Vagina (tissue), 2 donors: ENCODE measurements around the gene CFDP1. TPM values are rescaled to one million over a fixed set of nuclear protein-coding genes. Genes with fewer than 3 reads are reported as not detected.
A peak's percentile ranks its signal among the peaks of the same experiment; 100 is the strongest.

Source experiments
- DNase-seq, 2 donors: peaks; one replicate each; pipeline ENCODE4 v3.0.0-alpha.2; 2017; ENCODE audit errors: extremely low spot score in 2 of 2
- H3K27ac ChIP-seq: fragments of 200-600 bp; sonication (generic); one replicate; pipeline ENCODE4 v1.5.1; 2019
- H3K27me3 ChIP-seq: fragments of 200-600 bp; sonication (generic); one replicate; pipeline ENCODE4 v1.5.1; 2019
- H3K36me3 ChIP-seq, 2 donors: fragments of 200-600 bp; sonication (generic); one replicate each; pipeline ENCODE4 v1.5.1; 2017 to 2019
- H3K4me1 ChIP-seq: fragments of 200-600 bp; sonication (generic); one replicate; pipeline ENCODE4 v1.5.1; 2019
- H3K4me3 ChIP-seq, 2 donors: fragments of 200-600 bp; sonication (generic); 1 replicate in 1 of 2; 2 replicates in 1 of 2; pipeline ENCODE4 v1.5.1; 2016 to 2019
- H3K9me3 ChIP-seq: fragments of 200-600 bp; sonication (generic); one replicate; pipeline ENCODE4 v1.5.1; 2019
- POLR2A ChIP-seq, 2 donors: fragments of 450-650 bp; IDR thresholded peaks; one replicate each; pipeline ENCODE4 v1.6.1; 2017; ENCODE audit warnings: antibody characterized with exemption in 2 of 2, mild to moderate bottlenecking in 2 of 2, moderate library complexity in 2 of 2
- POLR2AphosphoS5 ChIP-seq, 2 donors: sonication (generic); formaldehyde crosslinking; IDR thresholded peaks; one replicate each; pipeline ENCODE4 v1.9.0; 2017; ENCODE audit warnings: antibody characterized with exemption in 2 of 2, mild to moderate bottlenecking in 2 of 2, low read depth in 1 of 2; ENCODE audit not compliant: insufficient read depth in 1 of 2
- intact Hi-C: fragments of 100-400 bp; cut with DNase I; formaldehyde crosslinking; loops from one replicate; pipeline ENCODE4 v1.15.1; 2023
- total RNA-seq: library from RNA; depleted of rRNA; stranded (reverse); fragments of >200 nt; gene quantifications from one replicate; pipeline ENCODE4 v1.2.3, GENCODE V29; 2016
- TF ChIP-seq, protein P1 (sequence below), 3 experiments: fragments of 450-650 bp in 2 of 3; fragments of 200-600 bp in 1 of 3; sonication (generic) in 1 of 3; IDR thresholded peaks; one replicate each; pipeline ENCODE4 v1.5.1; 2017 to 2019; ENCODE audit warnings: antibody characterized with exemption in 3 of 3, mild to moderate bottlenecking in 2 of 3, moderate library complexity in 2 of 3

CFDP1 gene
- total RNA-seq, 1 donor from 2014 or later, result 45.7 TPM

DNA sequence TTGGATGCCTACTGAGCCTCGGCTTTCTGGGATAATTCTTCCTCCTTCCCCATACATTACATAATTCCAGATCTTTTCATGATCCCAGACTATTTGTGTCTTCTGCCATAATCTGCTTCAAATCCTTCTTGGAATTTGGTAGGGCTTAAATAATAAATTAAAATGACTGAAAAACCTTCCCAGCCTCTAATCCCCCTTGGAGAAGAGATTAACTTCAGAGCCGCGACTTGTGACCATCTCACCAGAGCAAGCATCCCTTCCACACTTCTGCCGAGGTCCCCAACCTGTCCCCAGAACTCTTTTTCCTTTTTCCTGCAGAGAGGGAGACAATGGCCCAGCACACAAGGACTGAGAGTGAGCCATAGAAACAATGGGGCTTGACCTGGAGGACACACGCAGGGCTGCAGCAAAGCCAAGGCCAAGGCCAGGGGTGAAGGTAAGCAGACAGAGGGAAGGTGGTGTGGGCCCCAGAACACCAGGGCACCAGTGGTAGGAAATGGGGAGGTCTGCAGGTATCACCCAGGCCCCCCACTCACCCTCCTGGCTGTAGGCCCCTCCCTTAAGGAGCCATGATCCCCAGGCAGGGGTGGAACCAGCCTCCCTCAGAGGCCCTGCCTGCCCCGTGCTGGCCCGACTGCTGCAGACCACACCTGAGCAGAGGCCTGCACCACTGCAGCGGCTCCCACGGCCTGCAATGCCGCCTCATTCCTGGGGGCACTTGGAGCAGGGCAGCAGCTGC is 172.3 kb downstream of the CFDP1 start:
- peaks cover 80% of the 10 kb centered on the region for H3K4me1 ChIP-seq
- H3K27ac ChIP-seq, result peak overlapping the region; percentile 97

DNA sequence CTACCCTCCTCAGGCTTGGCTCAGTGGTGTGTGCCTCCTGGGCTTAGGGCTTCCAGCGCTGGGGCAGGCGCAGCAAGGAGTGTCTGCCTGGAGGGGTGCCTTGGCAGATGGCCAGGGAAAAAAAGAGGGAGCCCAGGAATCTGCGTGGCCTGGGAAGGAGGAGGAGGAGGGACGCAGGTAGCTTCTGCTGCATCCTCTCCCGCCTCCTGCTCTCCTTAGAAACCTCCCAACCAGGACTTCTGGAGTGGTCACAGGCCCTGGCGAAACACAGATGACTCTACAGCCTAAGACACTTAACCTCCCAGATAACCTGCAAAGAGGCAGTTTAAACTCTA is 174.5 kb downstream of the CFDP1 start:
- no peaks in the 10 kb centered on the region for H3K36me3 ChIP-seq

More for the DNA sequence above, 172.3 kb downstream of the CFDP1 start:
- no peaks in the 10 kb centered on the region for H3K27me3 ChIP-seq
- H3K9me3 ChIP-seq, result no peaks in the 10 kb centered on the region
- intact Hi-C loops, result no loop called here
- no peaks in the 10 kb centered on the region for H3K36me3 ChIP-seq
- H3K4me3 ChIP-seq, result no peak overlapping the region
- DNase-seq, result no peak
- TF ChIP-seq POLR2A (IDR thresholded peaks at IDR 0.05) (no peak), POLR2AphosphoS5 (IDR thresholded peaks at IDR 0.05; ENCODE audit: insufficient read depth in 1 of 2, low read depth in 1 of 2) (no peak)
- TF ChIP-seq, protein P1, sequence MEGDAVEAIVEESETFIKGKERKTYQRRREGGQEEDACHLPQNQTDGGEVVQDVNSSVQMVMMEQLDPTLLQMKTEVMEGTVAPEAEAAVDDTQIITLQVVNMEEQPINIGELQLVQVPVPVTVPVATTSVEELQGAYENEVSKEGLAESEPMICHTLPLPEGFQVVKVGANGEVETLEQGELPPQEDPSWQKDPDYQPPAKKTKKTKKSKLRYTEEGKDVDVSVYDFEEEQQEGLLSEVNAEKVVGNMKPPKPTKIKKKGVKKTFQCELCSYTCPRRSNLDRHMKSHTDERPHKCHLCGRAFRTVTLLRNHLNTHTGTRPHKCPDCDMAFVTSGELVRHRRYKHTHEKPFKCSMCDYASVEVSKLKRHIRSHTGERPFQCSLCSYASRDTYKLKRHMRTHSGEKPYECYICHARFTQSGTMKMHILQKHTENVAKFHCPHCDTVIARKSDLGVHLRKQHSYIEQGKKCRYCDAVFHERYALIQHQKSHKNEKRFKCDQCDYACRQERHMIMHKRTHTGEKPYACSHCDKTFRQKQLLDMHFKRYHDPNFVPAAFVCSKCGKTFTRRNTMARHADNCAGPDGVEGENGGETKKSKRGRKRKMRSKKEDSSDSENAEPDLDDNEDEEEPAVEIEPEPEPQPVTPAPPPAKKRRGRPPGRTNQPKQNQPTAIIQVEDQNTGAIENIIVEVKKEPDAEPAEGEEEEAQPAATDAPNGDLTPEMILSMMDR (IDR thresholded peaks at IDR 0.05), result no peak

DNA sequence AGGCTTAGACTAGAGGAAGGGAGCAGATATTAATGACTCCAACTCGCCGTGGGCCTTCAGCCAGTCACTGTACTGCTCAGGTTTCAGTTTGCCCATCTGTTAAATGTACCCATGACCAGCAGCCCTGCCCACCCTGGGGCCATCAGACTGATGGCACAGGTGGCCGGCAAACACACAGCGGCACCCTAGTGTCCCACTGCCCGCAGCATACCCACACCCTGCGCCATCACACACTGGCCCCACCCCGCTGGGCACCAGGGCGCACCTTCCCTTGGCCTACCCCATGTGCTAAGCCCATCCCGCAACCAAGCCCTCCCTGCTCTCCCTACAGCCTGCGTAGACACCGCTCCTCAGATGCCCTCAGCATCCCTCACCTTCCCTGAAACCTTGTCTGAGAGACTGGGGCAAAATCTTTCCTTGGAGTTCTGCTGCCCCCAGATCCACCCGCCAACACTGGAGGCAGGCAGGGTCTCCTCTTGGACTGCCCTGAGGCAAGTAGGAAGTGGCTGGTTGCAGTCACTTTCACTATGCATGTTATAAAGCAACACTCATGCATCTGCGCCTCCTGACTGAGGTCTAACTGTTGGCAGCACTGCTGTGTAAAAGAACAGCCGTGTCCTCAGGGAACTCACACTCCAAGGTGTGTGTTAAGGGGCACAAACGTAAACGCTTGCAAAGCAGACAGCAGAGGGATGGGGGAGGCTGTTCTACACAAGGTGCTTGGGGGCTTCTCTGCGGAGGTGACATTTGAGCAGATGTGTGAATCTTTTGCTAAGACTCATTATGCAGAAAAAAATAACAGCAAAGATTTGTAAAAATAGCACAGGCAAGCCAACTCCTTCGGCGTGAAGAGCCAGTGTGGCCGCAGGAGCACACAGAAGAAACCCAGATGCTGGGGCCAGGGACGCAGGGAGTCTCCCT is 175.2 kb downstream of the CFDP1 start:
- DNase-seq, result no peak
- intact Hi-C loops, result no loop called here
- peak overlapping the region; percentile 5 for H3K27ac ChIP-seq
- no peaks in the 10 kb centered on the region for H3K36me3 ChIP-seq
- no peaks in the 10 kb centered on the region for H3K27me3 ChIP-seq
- peaks cover 85% of the 10 kb centered on the region for H3K4me1 ChIP-seq
- TF ChIP-seq POLR2AphosphoS5 (IDR thresholded peaks at IDR 0.05; ENCODE audit: insufficient read depth in 1 of 2, low read depth in 1 of 2), result no peak
- no peaks in the 10 kb centered on the region for H3K9me3 ChIP-seq
- H3K4me3 ChIP-seq, result no peak overlapping the region

More for the DNA sequence above, 174.5 kb downstream of the CFDP1 start:
- Histone ChIP-seq H3K27ac (peak overlapping the region; percentile 5), H3K4me1 (peaks cover 85% of the 10 kb centered on the region), H3K9me3 (no peaks in the 10 kb centered on the region), H3K27me3 (no peaks in the 10 kb centered on the region), H3K4me3 (no peak overlapping the region)
- no peak for DNase-seq
- TF ChIP-seq POLR2A (IDR thresholded peaks at IDR 0.05) (no peak), POLR2AphosphoS5 (IDR thresholded peaks at IDR 0.05; ENCODE audit: insufficient read depth in 1 of 2, low read depth in 1 of 2) (no peak)
- TF ChIP-seq, protein P1 (IDR thresholded peaks at IDR 0.05), result no peak
- intact Hi-C loops, result no loop called here

DNA sequence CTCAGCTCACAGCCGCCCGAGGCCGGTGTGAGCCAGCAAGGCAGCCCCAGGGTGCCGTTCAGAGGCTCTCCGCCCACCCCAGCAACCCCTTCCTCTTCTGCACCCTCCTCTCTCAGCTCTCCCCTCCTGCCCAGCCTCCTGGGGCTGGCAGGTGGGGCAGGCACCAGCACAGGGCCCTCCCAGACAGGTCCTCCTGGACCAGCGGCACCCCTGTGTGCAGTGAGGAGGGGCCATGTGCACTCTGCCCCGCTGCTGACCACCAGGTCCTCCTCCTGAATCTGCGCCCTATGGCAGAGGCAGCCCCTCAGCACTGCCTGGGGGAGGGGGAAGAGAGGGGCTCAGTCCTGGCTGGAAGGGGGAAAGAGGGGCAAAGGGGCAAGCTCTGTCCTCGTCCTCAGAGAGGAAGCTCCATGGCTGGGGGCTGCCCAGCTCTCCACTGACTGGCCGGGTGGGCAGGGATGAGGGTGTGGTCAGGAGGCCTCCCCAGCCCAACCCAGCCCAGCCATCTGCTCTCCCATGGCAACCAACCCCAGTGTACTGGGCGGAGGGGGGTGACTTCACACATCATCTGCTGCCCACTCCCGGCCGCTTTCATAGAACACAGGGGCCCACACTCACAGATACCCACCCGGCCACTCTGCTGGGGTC is 176.5 kb downstream of the CFDP1 start:
- peak overlapping the region in 1 of 2 donors; percentile 30 for H3K4me3 ChIP-seq
- H3K27me3 ChIP-seq, result no peaks in the 10 kb centered on the region
- H3K4me1 ChIP-seq, result peaks cover 85% of the 10 kb centered on the region
- no peaks in the 10 kb centered on the region for H3K36me3 ChIP-seq
- intact Hi-C loops, result no loop called here
- DNase-seq, result no peak
- TF ChIP-seq, protein P1 (IDR thresholded peaks at IDR 0.05), result no peak
- peak in 1 of 2 donors; percentile 24 for TF ChIP-seq POLR2AphosphoS5 (IDR thresholded peaks at IDR 0.05; ENCODE audit: insufficient read depth in 1 of 2, low read depth in 1 of 2)
- H3K27ac ChIP-seq, result peak overlapping the region; percentile 88
- no peaks in the 10 kb centered on the region for H3K9me3 ChIP-seq

DNA sequence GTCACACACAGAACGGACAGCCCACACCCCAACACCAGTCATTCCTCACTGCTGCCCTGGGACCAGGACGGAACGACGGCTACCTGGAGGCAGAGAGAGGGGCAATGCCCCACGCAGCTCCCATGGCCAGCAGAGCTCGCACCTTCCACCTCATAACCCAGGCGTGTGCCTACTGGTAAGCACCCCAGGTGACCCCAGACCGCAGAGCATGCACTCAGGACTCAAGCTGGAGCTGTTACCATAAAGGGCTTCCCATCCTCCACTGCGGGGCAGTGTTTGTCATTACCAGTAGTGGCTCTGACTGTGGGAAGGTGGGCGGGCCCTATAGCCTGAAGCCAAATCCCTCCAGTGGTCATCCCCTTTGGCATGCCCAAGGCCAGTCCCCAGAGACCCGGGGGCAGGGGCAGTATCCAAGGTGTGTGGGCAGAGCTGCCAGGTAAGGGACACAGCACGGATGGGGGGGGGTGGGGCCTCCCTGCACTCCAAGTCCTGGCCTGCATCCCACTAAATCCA is 177.2 kb downstream of the CFDP1 start:
- peaks cover 80% of the 10 kb centered on the region for H3K4me1 ChIP-seq
- no peaks in the 10 kb centered on the region for H3K9me3 ChIP-seq
- DNase-seq, result no peak
- no peak for TF ChIP-seq POLR2AphosphoS5 (IDR thresholded peaks at IDR 0.05; ENCODE audit: insufficient read depth in 1 of 2, low read depth in 1 of 2)
- TF ChIP-seq POLR2A (IDR thresholded peaks at IDR 0.05), result no peak
- peak overlapping the region in 1 of 2 donors; percentile 30 for H3K4me3 ChIP-seq
- peak overlapping the region; percentile 88 for H3K27ac ChIP-seq
- intact Hi-C loops, result no loop called here
- no peaks in the 10 kb centered on the region for H3K36me3 ChIP-seq
- no peaks in the 10 kb centered on the region for H3K27me3 ChIP-seq
